Measurements from ENCODE around the gene C2CD5. TPM values are rescaled to one million over a fixed set of nuclear protein-coding genes. Genes with fewer than 3 reads are reported as not detected.

Gene C2CD5
- total and polyA plus RNA-seq, 2 of the 13 experiments (the other 11 are each of a cell fraction or from before 2014, with no cell fraction given), result 12.6 to 14.6 TPM

DNA sequence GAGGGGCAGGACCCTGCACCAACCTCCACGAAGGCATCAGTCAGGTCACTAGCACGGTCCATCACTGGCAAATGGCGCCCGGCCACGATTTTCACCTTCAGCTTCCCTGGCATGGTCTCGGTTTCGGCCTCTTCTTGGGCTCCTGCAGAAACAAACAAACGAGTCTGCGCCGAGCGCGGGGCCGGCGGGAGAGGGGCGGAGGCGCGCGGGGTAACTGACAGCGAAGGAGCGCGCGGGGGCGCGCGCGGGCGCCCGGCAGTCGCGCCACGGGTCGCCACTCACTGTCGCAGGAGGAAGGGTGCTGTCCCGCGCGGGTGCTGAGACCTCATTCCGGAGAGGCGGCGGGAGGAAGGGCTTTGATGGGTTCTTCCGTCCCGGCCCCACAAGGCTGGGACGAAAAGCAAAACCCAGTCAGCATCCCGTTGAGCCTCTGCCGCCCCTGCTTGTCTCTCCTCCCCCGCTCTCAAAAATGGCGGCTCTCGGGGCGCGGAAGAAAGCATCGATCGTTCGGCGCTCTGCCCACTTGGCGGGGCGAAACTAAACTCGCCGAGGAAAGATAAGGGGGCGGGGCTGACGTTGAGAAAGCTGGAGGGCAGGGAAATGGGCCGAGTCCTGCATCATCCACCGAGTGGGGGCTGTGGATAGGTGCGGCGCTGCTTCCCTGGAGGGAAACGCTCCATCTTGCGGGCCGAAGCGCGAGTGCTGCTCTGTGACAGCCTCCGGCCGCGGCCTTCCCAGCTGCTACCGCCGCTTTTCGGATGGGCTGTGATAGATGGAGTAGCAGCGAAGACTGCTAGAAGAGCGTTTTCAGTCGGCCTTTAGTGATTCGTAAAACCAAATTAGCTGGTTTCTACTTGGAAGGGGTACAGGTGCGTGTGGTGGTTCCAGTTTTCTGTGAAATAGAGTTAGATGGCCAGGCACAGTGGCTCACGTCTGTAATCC is at the start of gene C2CD5 (continued):
- no peak for TF ChIP-seq SCMH1 (CRISPR knock-in tag; IDR thresholded peaks at IDR 0.05; ENCODE audit: borderline replicate concordance)
- peak; percentile 59; the same call in 1 of the 2 replicates for TF ChIP-seq TSC22D2 (CRISPR knock-in tag; IDR thresholded peaks at IDR 0.05; ENCODE audit: borderline replicate concordance)
- no peak for TF ChIP-seq ZNF354B (CRISPR knock-in tag; IDR thresholded peaks at IDR 0.05)
- no peak for TF ChIP-seq IKZF4 (CRISPR knock-in tag; IDR thresholded peaks at IDR 0.05; ENCODE audit: borderline replicate concordance, low read depth, not compliant biosample characterization)
- TF ChIP-seq JUND (CRISPR knock-in tag; IDR thresholded peaks at IDR 0.05), result peak; percentile 16; the same call in 1 of the 2 replicates
- TF ChIP-seq, protein P1, sequence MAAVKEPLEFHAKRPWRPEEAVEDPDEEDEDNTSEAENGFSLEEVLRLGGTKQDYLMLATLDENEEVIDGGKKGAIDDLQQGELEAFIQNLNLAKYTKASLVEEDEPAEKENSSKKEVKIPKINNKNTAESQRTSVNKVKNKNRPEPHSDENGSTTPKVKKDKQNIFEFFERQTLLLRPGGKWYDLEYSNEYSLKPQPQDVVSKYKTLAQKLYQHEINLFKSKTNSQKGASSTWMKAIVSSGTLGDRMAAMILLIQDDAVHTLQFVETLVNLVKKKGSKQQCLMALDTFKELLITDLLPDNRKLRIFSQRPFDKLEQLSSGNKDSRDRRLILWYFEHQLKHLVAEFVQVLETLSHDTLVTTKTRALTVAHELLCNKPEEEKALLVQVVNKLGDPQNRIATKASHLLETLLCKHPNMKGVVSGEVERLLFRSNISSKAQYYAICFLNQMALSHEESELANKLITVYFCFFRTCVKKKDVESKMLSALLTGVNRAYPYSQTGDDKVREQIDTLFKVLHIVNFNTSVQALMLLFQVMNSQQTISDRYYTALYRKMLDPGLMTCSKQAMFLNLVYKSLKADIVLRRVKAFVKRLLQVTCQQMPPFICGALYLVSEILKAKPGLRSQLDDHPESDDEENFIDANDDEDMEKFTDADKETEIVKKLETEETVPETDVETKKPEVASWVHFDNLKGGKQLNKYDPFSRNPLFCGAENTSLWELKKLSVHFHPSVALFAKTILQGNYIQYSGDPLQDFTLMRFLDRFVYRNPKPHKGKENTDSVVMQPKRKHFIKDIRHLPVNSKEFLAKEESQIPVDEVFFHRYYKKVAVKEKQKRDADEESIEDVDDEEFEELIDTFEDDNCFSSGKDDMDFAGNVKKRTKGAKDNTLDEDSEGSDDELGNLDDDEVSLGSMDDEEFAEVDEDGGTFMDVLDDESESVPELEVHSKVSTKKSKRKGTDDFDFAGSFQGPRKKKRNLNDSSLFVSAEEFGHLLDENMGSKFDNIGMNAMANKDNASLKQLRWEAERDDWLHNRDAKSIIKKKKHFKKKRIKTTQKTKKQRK (IDR thresholded peaks at IDR 0.05; ENCODE audit: low read length), result no peak
- no peak for TF ChIP-seq IKZF1 (IDR thresholded peaks at IDR 0.05)

DNA sequence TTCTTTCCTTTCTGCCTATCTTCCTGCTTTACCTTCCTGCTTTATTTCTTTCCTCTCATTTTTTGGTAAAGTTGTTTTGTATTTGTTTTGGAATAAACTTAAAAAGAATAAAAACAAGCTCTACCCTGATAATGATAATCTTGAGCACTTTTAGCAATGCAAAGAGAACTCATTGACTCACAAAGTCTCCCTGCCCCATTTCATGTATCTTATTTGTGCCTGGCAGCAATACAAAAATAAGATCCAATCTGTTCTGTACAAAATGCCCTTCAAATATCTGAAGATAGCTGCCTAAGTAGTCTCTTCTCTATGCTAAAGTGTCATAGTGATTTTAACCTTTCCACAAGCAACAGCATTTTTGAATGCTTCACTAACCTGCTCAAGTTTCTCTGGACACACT is 49.5 kb upstream of the C2CD5 start:
- ChIA-PET CTCF (ENCODE audit: low intra/inter-chr PET ratio, low total read pairs) (no interaction called here), POLR2A (no interaction called here)
- intact Hi-C loops (cut with micrococcal nuclease; ENCODE audit: unreplicated experiment) (no loop called here), in situ Hi-C loops (cut with HindIII; ENCODE audit: extremely low pct_ligation_motif_present, low pct_unique_long_range_greater_than_20kb) (no loop called here)
- no peaks in the 10 kb centered on the region for H3K79me2 ChIP-seq (ENCODE audit: insufficient read depth, low read length)
- BruUV-seq (replicated peaks), result no TSS peak
- no peaks in the 10 kb centered on the region for H3K36me3 ChIP-seq (replicated peaks in 1 of 2; ENCODE audit: control insufficient read depth in 1 of 2, insufficient read depth in 2 of 2, low read length in 2 of 2)
- H4K20me1 ChIP-seq (ENCODE audit: insufficient read depth, low read length), result no peaks in the 10 kb centered on the region
- H3K4me3 ChIP-seq (replicated peaks in 1 of 3; ENCODE audit: insufficient read depth in 1 of 3, low read depth in 2 of 3, low read length in 3 of 3), result no peak overlapping the region
- FAIRE-seq (no peak), ATAC-seq (no peak), DNase-seq (ENCODE audit: low spot score) (no peak)
- TF ChIP-seq PRMT3 (CRISPR knock-in tag; IDR thresholded peaks at IDR 0.05; ENCODE audit: borderline replicate concordance, low read depth) (no peak), ZMYM2 (CRISPR knock-in tag; IDR thresholded peaks at IDR 0.05) (no peak), AHR (CRISPR knock-in tag; IDR thresholded peaks at IDR 0.05) (no peak)
- peaks cover 13% of the 10 kb centered on the region for H3K4me1 ChIP-seq (ENCODE audit: insufficient read depth, low read length)
- H3K9me3 ChIP-seq (ENCODE audit: low read length), result no peaks in the 10 kb centered on the region
- no peaks in the 10 kb centered on the region; a peak in 1 of 5 replicates for H3K27me3 ChIP-seq (ENCODE audit: control insufficient read depth in 1 of 2, insufficient read depth in 2 of 2, low read length in 2 of 2)
- no peak overlapping the region for H3K27ac ChIP-seq (ENCODE audit: extremely low read length, insufficient read depth, low read length)
- H3K9ac ChIP-seq (ENCODE audit: insufficient read depth, low read depth, low read length), result no peak overlapping the region
- H3K4me2 ChIP-seq (ENCODE audit: low read depth, low read length), result no peak overlapping the region
- H2AFZ ChIP-seq (ENCODE audit: low read length), result no peak overlapping the region
